DOHH2 (cell line): Measurements from ENCODE around the gene HELZ.
"Not testable (repeated sequence)": the region's sequence is repeated elsewhere in the genome, so short reads cannot be mapped to it uniquely, and the experiment has no call there.

Experiments used
- EZH2phosphoT487 ChIP-seq: fragments of 200-600 bp; sonication (generic); IDR thresholded peaks from 2 replicates; pipeline ENCODE4 v1.6.1; 2017; ENCODE audit warnings: borderline replicate concordance, mild to moderate bottlenecking, antibody characterized with exemption, low read length, moderate library complexity, mixed read lengths
- TF ChIP-seq, protein P1 (sequence below): fragments of 200-600 bp; sonication (generic); IDR thresholded peaks from one replicate; pipeline ENCODE4 v1.5.1; 2014; ENCODE audit warnings: antibody characterized with exemption, mild to moderate bottlenecking, low read depth, low read length; ENCODE audit not compliant: poor library complexity, severe bottlenecking

DNA sequence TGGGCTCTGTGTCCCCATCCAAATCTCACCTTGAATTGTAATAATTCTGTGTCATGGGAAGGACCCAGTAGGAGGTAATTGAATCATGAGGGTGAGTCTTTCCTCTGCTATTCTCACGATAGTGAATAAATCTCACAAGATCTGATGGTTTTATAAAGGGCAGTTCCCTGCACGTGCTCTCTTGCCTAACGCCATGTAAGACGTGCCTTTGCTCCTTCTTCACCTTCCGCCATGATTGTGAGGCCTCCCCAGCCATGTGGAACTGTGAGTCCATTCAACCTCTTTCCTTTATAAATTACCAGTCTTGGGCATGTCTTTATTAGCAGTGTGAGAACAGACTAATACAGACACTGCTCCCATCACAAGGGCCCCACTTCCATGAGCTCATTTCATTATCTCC lies 203.9 kb downstream of the HELZ start:
- TF ChIP-seq, protein P1, sequence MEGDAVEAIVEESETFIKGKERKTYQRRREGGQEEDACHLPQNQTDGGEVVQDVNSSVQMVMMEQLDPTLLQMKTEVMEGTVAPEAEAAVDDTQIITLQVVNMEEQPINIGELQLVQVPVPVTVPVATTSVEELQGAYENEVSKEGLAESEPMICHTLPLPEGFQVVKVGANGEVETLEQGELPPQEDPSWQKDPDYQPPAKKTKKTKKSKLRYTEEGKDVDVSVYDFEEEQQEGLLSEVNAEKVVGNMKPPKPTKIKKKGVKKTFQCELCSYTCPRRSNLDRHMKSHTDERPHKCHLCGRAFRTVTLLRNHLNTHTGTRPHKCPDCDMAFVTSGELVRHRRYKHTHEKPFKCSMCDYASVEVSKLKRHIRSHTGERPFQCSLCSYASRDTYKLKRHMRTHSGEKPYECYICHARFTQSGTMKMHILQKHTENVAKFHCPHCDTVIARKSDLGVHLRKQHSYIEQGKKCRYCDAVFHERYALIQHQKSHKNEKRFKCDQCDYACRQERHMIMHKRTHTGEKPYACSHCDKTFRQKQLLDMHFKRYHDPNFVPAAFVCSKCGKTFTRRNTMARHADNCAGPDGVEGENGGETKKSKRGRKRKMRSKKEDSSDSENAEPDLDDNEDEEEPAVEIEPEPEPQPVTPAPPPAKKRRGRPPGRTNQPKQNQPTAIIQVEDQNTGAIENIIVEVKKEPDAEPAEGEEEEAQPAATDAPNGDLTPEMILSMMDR: not testable (repeated sequence)
- TF ChIP-seq EZH2phosphoT487: not testable (repeated sequence)
